K562 (cell line): Measurements from ENCODE around the gene NET1. TPM values are rescaled to one million over a fixed set of nuclear protein-coding genes. Genes with fewer than 3 reads are reported as not detected.

ENCODE experiments used
- ATAC-seq: fragments of 200-7000 bp; cut with Tn5 transposase; 3 replicates; pipeline ENCODE4 v1.9.1; 2020; ENCODE audit warnings: moderate library complexity
- BruUV-seq: library from RNA; stranded (reverse); fragments of 400-500 nt; replicated peaks from 2 replicates; lab custom pipeline; 2021; lab: Mats Ljungman, UMichigan
- CTCF ChIA-PET: fragments of 300-600 bp; formaldehyde crosslinking; extraction: SDS; loops from one replicate; lab custom pipeline; 2021; ENCODE audit warnings: low intra/inter-chr PET ratio; lab: Yijun Ruan, JAX
- POLR2A ChIA-PET: fragments of 300-600, 350-650 bp; sonication (Branson Sonifier 250); formaldehyde crosslinking; extraction: SDS; loops from one replicate; lab custom pipeline; 2021; ENCODE audit warnings: antibody characterized with exemption, inconsistent platforms; lab: Yijun Ruan, JAX
- DNase-seq, 4 experiments: peaks; one replicate each; pipeline versions ENCODE4 v3.0.0 to v3.0.0-alpha.2; 2011 to 2018; ENCODE audit warnings: low spot score in 3 of 4, mixed read lengths in 3 of 4; ENCODE audit errors: extremely low read depth in 1 of 4
- FAIRE-seq: peaks from 2 replicates; lab custom pipeline; 2011; peaks lifted over from hg19 to GRCh38; lab: Jason Lieb, UNC
- H2AFZ ChIP-seq: 2 replicates; pipeline ENCODE4 v1.6.0; 2011; ENCODE audit warnings: low read depth, low read length, control low read depth, inconsistent platforms
- H3K27ac ChIP-seq: fragments of 200-600 bp; 3 replicates; pipeline ENCODE4 v1.8.0; 2011; ENCODE audit warnings: low read depth, mild to moderate bottlenecking, control low read depth, inconsistent platforms, low read length, moderate library complexity, mixed read lengths; ENCODE audit errors: extremely low read depth
- H3K27me3 ChIP-seq, 2 experiments: fragments of 300-600 bp in 1 of 2; 2 replicates in 1 of 2; 3 replicates in 1 of 2; pipeline versions ENCODE4 v1.6.0 to v1.8.0; 2011; ENCODE audit warnings: inconsistent platforms in 2 of 2, low read length in 2 of 2, mild to moderate bottlenecking in 1 of 2, mixed read lengths in 1 of 2, moderate library complexity in 1 of 2; ENCODE audit not compliant: control insufficient read depth in 2 of 2, insufficient read depth in 2 of 2
- H3K36me3 ChIP-seq: fragments of 300-600 bp; 3 replicates; pipeline ENCODE4 v1.8.0; 2011; ENCODE audit warnings: mild to moderate bottlenecking, low read length, inconsistent platforms; ENCODE audit not compliant: control insufficient read depth, insufficient read depth
- H3K4me1 ChIP-seq, 2 experiments: fragments of 200-600 bp in 1 of 2; replicated peaks in 1 of 2; 2 replicates in 1 of 2; 3 replicates in 1 of 2; pipeline versions ENCODE4 v1.5.1 to v1.8.0; 2011; ENCODE audit warnings: inconsistent platforms in 2 of 2, low read length in 2 of 2, mild to moderate bottlenecking in 1 of 2, mixed read lengths in 1 of 2, moderate library complexity in 1 of 2; ENCODE audit not compliant: control insufficient read depth in 2 of 2, insufficient read depth in 2 of 2
- H3K4me2 ChIP-seq: 2 replicates; pipeline ENCODE4 v1.6.1; 2011; ENCODE audit warnings: low read length, control low read depth, inconsistent platforms, mixed read lengths; ENCODE audit not compliant: insufficient read depth
- H3K4me3 ChIP-seq: fragments of 200-600 bp; sonication (generic), shearing (Covaris generic); 2 replicates; pipeline ENCODE4 v1.5.1; 2016; ENCODE audit warnings: control low read depth, inconsistent platforms
- H3K79me2 ChIP-seq: fragments of 200-600 bp; 3 replicates; pipeline ENCODE4 v1.8.0; 2011; ENCODE audit warnings: low read length, inconsistent platforms; ENCODE audit not compliant: control insufficient read depth, insufficient read depth
- H3K9ac ChIP-seq, 2 experiments: 2 replicates each; pipeline versions ENCODE4 v1.6.0 to v1.6.1; 2011; ENCODE audit warnings: low read depth in 2 of 2, low read length in 2 of 2, control low read depth in 1 of 2, inconsistent platforms in 1 of 2, mild to moderate bottlenecking in 1 of 2, mixed read lengths in 1 of 2; ENCODE audit not compliant: insufficient read depth in 1 of 2
- H3K9me1 ChIP-seq: one replicate; pipeline ENCODE4 v1.6.0; 2011; ENCODE audit warnings: inconsistent platforms, mild to moderate bottlenecking, low read length, moderate library complexity; ENCODE audit not compliant: control insufficient read depth, insufficient read depth
- H3K9me3 ChIP-seq: replicated peaks from 2 replicates; pipeline ENCODE4 v1.5.1; 2011; ENCODE audit warnings: low read depth, low read length, inconsistent platforms; ENCODE audit not compliant: control insufficient read depth, insufficient read depth
- H4K20me1 ChIP-seq: replicated peaks from 2 replicates; pipeline ENCODE4 v1.6.1; 2011; ENCODE audit warnings: low read length, inconsistent platforms, mixed read lengths; ENCODE audit not compliant: control insufficient read depth, insufficient read depth
- BCL6 ChIP-seq: fragments of 250-450 bp; sonication (Bioruptor Pico); IDR thresholded peaks from 2 replicates; pipeline ENCODE4 v1.4.0; 2020
- CBX2 ChIP-seq: fragments of 200-600 bp; sonication (generic); IDR thresholded peaks from one replicate; pipeline ENCODE4 v1.6.1; 2012; ENCODE audit warnings: mild to moderate bottlenecking, low read length, inconsistent platforms; ENCODE audit not compliant: insufficient read depth, poor library complexity, severe bottlenecking
- ETS2 ChIP-seq: IDR thresholded peaks from 2 replicates; pipeline ENCODE4 v1.6.1; 2016; ENCODE audit warnings: borderline replicate concordance, missing genetic modification characterization, mild to moderate bottlenecking, moderate library complexity, missing compliant biosample characterization; ENCODE audit not compliant: poor library complexity, severe bottlenecking
- EZH2 ChIP-seq: IDR thresholded peaks from 2 replicates; pipeline ENCODE4 v1.6.1; 2012; ENCODE audit warnings: low read depth, mild to moderate bottlenecking, inconsistent platforms, low read length, borderline replicate concordance
- FOXM1 ChIP-seq, 2 experiments: fragments of 450-650 bp in 1 of 2; sonication (generic) in 1 of 2; formaldehyde crosslinking in 1 of 2; IDR thresholded peaks; 2 replicates each; pipeline versions ENCODE4 v1.6.1 to v1.9.0; 2017 to 2022; ENCODE audit warnings: low read depth in 2 of 2, mild to moderate bottlenecking in 2 of 2, missing genetic modification reagents in 1 of 2, moderate library complexity in 1 of 2
- GATAD2B ChIP-seq: fragments of 450-650 bp; IDR thresholded peaks from 2 replicates; pipeline ENCODE4 v1.6.1; 2017; ENCODE audit warnings: mild to moderate bottlenecking, borderline replicate concordance
- HDGF ChIP-seq: fragments of 450-650 bp; IDR thresholded peaks from 2 replicates; pipeline ENCODE4 v1.6.1; 2016
- HNRNPL ChIP-seq: fragments of 200-400 bp; formaldehyde crosslinking; IDR thresholded peaks from 2 replicates; pipeline ENCODE4 v1.6.1; 2017; ENCODE audit warnings: low read depth, mild to moderate bottlenecking, low read length
- MAFG ChIP-seq: fragments of 450-650 bp; conservative IDR thresholded peaks from 2 replicates; pipeline ENCODE4 v1.6.1; 2016; ENCODE audit warnings: missing genetic modification characterization, missing compliant biosample characterization
- PHF8 ChIP-seq: fragments of 200-600 bp; sonication (generic); IDR thresholded peaks from 2 replicates; pipeline ENCODE4 v1.6.1; 2012; ENCODE audit warnings: mixed run types, mild to moderate bottlenecking, inconsistent platforms, low read length, moderate library complexity, borderline replicate concordance
- RBM14 ChIP-seq: fragments of 200-400 bp; formaldehyde crosslinking; IDR thresholded peaks from 2 replicates; pipeline ENCODE4 v1.6.1; 2018; ENCODE audit warnings: low read depth, mild to moderate bottlenecking, low read length, moderate library complexity, borderline replicate concordance; ENCODE audit not compliant: insufficient read depth
- SIX5 ChIP-seq, 2 experiments: IDR thresholded peaks; 2 replicates each; pipeline ENCODE4 v1.6.1; 2011; ENCODE audit warnings: low read length in 2 of 2, borderline replicate concordance in 1 of 2, low read depth in 1 of 2, mild to moderate bottlenecking in 1 of 2, moderate library complexity in 1 of 2; ENCODE audit not compliant: insufficient read depth in 1 of 2
- SNIP1 ChIP-seq: fragments of 450-650 bp; IDR thresholded peaks from 2 replicates; pipeline ENCODE4 v1.7.1; 2017; ENCODE audit warnings: low read depth, mild to moderate bottlenecking
- ZBTB1 ChIP-seq: sonication (generic); formaldehyde crosslinking; IDR thresholded peaks from 2 replicates; pipeline ENCODE4 v1.8.1; 2023; ENCODE audit warnings: missing genetic modification reagents, low read depth, mild to moderate bottlenecking, borderline replicate concordance
- ZNF133 ChIP-seq: fragments of 250-450 bp; sonication (Bioruptor Pico); IDR thresholded peaks from 2 replicates; pipeline ENCODE4 v1.4.0; 2020; ENCODE audit warnings: mild to moderate bottlenecking
- ZNF146 ChIP-seq: IDR thresholded peaks from one replicate; pipeline ENCODE4 v1.6.1; 2018; ENCODE audit warnings: missing compliant biosample characterization; ENCODE audit not compliant: unreplicated experiment
- WGBS: fragments of 100-300 bp; shearing (Covaris generic); methylation state at CpG from one replicate; pipeline ENCODE4 v1.1.6; 2016; ENCODE audit warnings: low coverage, mixed read lengths; ENCODE audit not compliant: insufficient coverage; ENCODE audit errors: missing lambda C conversion rate; 5-methylcytosine and 5-hydroxymethylcytosine counted together
- in situ Hi-C: fragments of 300-500 bp; cut with MboI; formaldehyde crosslinking; loops from 4 replicates; pipeline ENCODE4 v1.15.0; 2018; ENCODE audit warnings: inconsistent platforms, mixed read lengths
- intact Hi-C: fragments of 100-400 bp; cut with micrococcal nuclease; formaldehyde crosslinking; loops from 2 replicates; pipeline ENCODE4 v1.14.2; 2022
- polyA plus RNA-seq, 8 experiments: library from polyadenylated mRNA; depleted of rRNA in 4 of 8; stranded (reverse) in 5 of 8; unstranded in 3 of 8; fragments of >200 nt; fragmentation: Nextera tagmentation in 2 of 8; fragmentation: Illumina TruSeq in 1 of 8; extraction: Ambion mirVana in 2 of 8; extraction: Trizol in 1 of 8; gene quantifications; 2 replicates each; pipeline versions ENCODE4 v1.2.1 to v1.2.3, GENCODE V29; 2011 to 2014; ENCODE audit warnings: inconsistent platforms in 1 of 8, missing spikeins in 1 of 8
- total RNA-seq, 7 experiments: library from RNA; depleted of rRNA in 6 of 7; stranded (reverse); fragments of >200 nt in 6 of 7; fragmentation: Illumina TruSeq in 2 of 7; extraction: Trizol in 2 of 7; gene quantifications; 2 replicates each; pipeline versions ENCODE4 v1.2.1 to v1.2.3, GENCODE V29; 2011 to 2021; ENCODE audit warnings: low replicate concordance in 1 of 7
- TF ChIP-seq, protein P1 (sequence below): sonication (generic); formaldehyde crosslinking; IDR thresholded peaks from 2 replicates; pipeline ENCODE4 v1.8.1; 2023; ENCODE audit warnings: mild to moderate bottlenecking, missing genetic modification reagents, moderate library complexity

The NET1 gene
- total and polyA plus RNA-seq, 9 of the 15 experiments (the other 6 are each of a cell fraction or from before 2014, with no cell fraction given): 47.4 to 258 (median 106) TPM

- BruUV-seq: no TSS peak
- no peak for FAIRE-seq
Observed at GRCh38 chr10:5402798-5403197, 9.6 kb upstream of the NET1 start.

More at GRCh38 chr10:5402798-5403197, 9.6 kb upstream of the NET1 start:
- 40% methylated on average over 3 of the region's 3 CpGs for WGBS
- POLR2A ChIA-PET: interaction anchor here (0.8 kb wide), 1 partner anchor 12 kb away, joined by 3 read pairs; no protein-coding TSS in a partner anchor
- H2AFZ ChIP-seq: no peak overlapping the region
- no peaks in the 10 kb centered on the region; the same call in 2 of the 3 replicates for H3K36me3 ChIP-seq
- 0 out of 2 replicates have a peak overlapping the region, but pooled peaks have one; percentile 13 for H3K4me2 ChIP-seq
- no peaks in the 10 kb centered on the region for H3K9me3 ChIP-seq
- no peak overlapping the region for H3K4me3 ChIP-seq
- H3K79me2 ChIP-seq: no peaks in the 10 kb centered on the region
- ATAC-seq: peak; percentile 26; the same call in 2 of the 3 replicates
- H4K20me1 ChIP-seq: no peaks in the 10 kb centered on the region
- intact Hi-C loops (no loop called here), in situ Hi-C loops (no loop called here)
- TF ChIP-seq MAFG (tag) (no peak), FOXM1 (IDR thresholded peaks at IDR 0.05; ENCODE audit: low read depth) (no peak), FOXM1 (CRISPR knock-in tag; IDR thresholded peaks at IDR 0.05; ENCODE audit: low read depth) (no peak), CBX2 (no peak), EZH2 (no peak), ZBTB1 (CRISPR knock-in tag) (no peak), SIX5 (IDR thresholded peaks at IDR 0.05; ENCODE audit: borderline replicate concordance in 1 of 2, insufficient read depth in 1 of 2, low read depth in 1 of 2, low read length in 2 of 2) (no peak), SNIP1 (no peak), GATAD2B (no peak), HDGF (no peak), ETS2 (tag) (no peak), ZNF146 (CRISPR knock-in tag) (no peak), BCL6 (no peak), PHF8 (no peak), RBM14 (no peak), ZNF133 (no peak), HNRNPL (no peak)
- TF ChIP-seq, protein P1, sequence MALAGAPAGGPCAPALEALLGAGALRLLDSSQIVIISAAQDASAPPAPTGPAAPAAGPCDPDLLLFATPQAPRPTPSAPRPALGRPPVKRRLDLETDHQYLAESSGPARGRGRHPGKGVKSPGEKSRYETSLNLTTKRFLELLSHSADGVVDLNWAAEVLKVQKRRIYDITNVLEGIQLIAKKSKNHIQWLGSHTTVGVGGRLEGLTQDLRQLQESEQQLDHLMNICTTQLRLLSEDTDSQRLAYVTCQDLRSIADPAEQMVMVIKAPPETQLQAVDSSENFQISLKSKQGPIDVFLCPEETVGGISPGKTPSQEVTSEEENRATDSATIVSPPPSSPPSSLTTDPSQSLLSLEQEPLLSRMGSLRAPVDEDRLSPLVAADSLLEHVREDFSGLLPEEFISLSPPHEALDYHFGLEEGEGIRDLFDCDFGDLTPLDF (CRISPR knock-in tag): no peak
- no peak overlapping the region; a peak in 1 of 4 replicates for H3K9ac ChIP-seq
- no peaks in the 10 kb centered on the region for H3K27me3 ChIP-seq
- CTCF ChIA-PET: no interaction called here
- H3K9me1 ChIP-seq: no peaks in the 10 kb centered on the region
- no peak for DNase-seq
- no peak overlapping the region for H3K27ac ChIP-seq
- peaks cover 2 to 21% of the 10 kb centered on the region in 2 experiments; a peak in 3 of 5 replicates for H3K4me1 ChIP-seq
